K562 (cell line): ENCODE data around the gene EFNB3. TPM values are rescaled to one million over a fixed set of nuclear protein-coding genes. Genes with fewer than 3 reads are reported as not detected.

Experiments used
- ATAC-seq: fragments of 200-7000 bp; cut with Tn5 transposase; 3 replicates; pipeline ENCODE4 v1.9.1; 2020; ENCODE audit warnings: moderate library complexity
- BruUV-seq: library from RNA; stranded (reverse); fragments of 400-500 nt; replicated peaks from 2 replicates; lab custom pipeline; 2021; lab: Mats Ljungman, UMichigan
- CTCF ChIA-PET: fragments of 300-600 bp; formaldehyde crosslinking; extraction: SDS; loops from one replicate; lab custom pipeline; 2021; ENCODE audit warnings: low intra/inter-chr PET ratio; lab: Yijun Ruan, JAX
- POLR2A ChIA-PET: fragments of 300-600, 350-650 bp; sonication (Branson Sonifier 250); formaldehyde crosslinking; extraction: SDS; loops from one replicate; lab custom pipeline; 2021; ENCODE audit warnings: antibody characterized with exemption, inconsistent platforms; lab: Yijun Ruan, JAX
- DNase-seq, 4 experiments: peaks; one replicate each; pipeline versions ENCODE4 v3.0.0 to v3.0.0-alpha.2; 2011 to 2018; ENCODE audit warnings: low spot score in 3 of 4, mixed read lengths in 3 of 4; ENCODE audit errors: extremely low read depth in 1 of 4
- FAIRE-seq: peaks from 2 replicates; lab custom pipeline; 2011; peaks lifted over from hg19 to GRCh38; lab: Jason Lieb, UNC
- H2AFZ ChIP-seq: 2 replicates; pipeline ENCODE4 v1.6.0; 2011; ENCODE audit warnings: low read depth, low read length, control low read depth, inconsistent platforms
- H3K27ac ChIP-seq: fragments of 200-600 bp; 3 replicates; pipeline ENCODE4 v1.8.0; 2011; ENCODE audit warnings: low read depth, mild to moderate bottlenecking, control low read depth, inconsistent platforms, low read length, moderate library complexity, mixed read lengths; ENCODE audit errors: extremely low read depth
- H3K27me3 ChIP-seq, 2 experiments: fragments of 300-600 bp in 1 of 2; 2 replicates in 1 of 2; 3 replicates in 1 of 2; pipeline versions ENCODE4 v1.6.0 to v1.8.0; 2011; ENCODE audit warnings: inconsistent platforms in 2 of 2, low read length in 2 of 2, mild to moderate bottlenecking in 1 of 2, mixed read lengths in 1 of 2, moderate library complexity in 1 of 2; ENCODE audit not compliant: control insufficient read depth in 2 of 2, insufficient read depth in 2 of 2
- H3K36me3 ChIP-seq: fragments of 300-600 bp; 3 replicates; pipeline ENCODE4 v1.8.0; 2011; ENCODE audit warnings: mild to moderate bottlenecking, low read length, inconsistent platforms; ENCODE audit not compliant: control insufficient read depth, insufficient read depth
- H3K4me1 ChIP-seq, 2 experiments: fragments of 200-600 bp in 1 of 2; replicated peaks in 1 of 2; 2 replicates in 1 of 2; 3 replicates in 1 of 2; pipeline versions ENCODE4 v1.5.1 to v1.8.0; 2011; ENCODE audit warnings: inconsistent platforms in 2 of 2, low read length in 2 of 2, mild to moderate bottlenecking in 1 of 2, mixed read lengths in 1 of 2, moderate library complexity in 1 of 2; ENCODE audit not compliant: control insufficient read depth in 2 of 2, insufficient read depth in 2 of 2
- H3K4me2 ChIP-seq: 2 replicates; pipeline ENCODE4 v1.6.1; 2011; ENCODE audit warnings: low read length, control low read depth, inconsistent platforms, mixed read lengths; ENCODE audit not compliant: insufficient read depth
- H3K4me3 ChIP-seq: fragments of 200-600 bp; sonication (generic), shearing (Covaris generic); 2 replicates; pipeline ENCODE4 v1.5.1; 2016; ENCODE audit warnings: control low read depth, inconsistent platforms
- H3K79me2 ChIP-seq: fragments of 200-600 bp; 3 replicates; pipeline ENCODE4 v1.8.0; 2011; ENCODE audit warnings: low read length, inconsistent platforms; ENCODE audit not compliant: control insufficient read depth, insufficient read depth
- H3K9ac ChIP-seq, 2 experiments: 2 replicates each; pipeline versions ENCODE4 v1.6.0 to v1.6.1; 2011; ENCODE audit warnings: low read depth in 2 of 2, low read length in 2 of 2, control low read depth in 1 of 2, inconsistent platforms in 1 of 2, mild to moderate bottlenecking in 1 of 2, mixed read lengths in 1 of 2; ENCODE audit not compliant: insufficient read depth in 1 of 2
- H3K9me1 ChIP-seq: one replicate; pipeline ENCODE4 v1.6.0; 2011; ENCODE audit warnings: inconsistent platforms, mild to moderate bottlenecking, low read length, moderate library complexity; ENCODE audit not compliant: control insufficient read depth, insufficient read depth
- H3K9me3 ChIP-seq: replicated peaks from 2 replicates; pipeline ENCODE4 v1.5.1; 2011; ENCODE audit warnings: low read depth, low read length, inconsistent platforms; ENCODE audit not compliant: control insufficient read depth, insufficient read depth
- H4K20me1 ChIP-seq: replicated peaks from 2 replicates; pipeline ENCODE4 v1.6.1; 2011; ENCODE audit warnings: low read length, inconsistent platforms, mixed read lengths; ENCODE audit not compliant: control insufficient read depth, insufficient read depth
- FOXK1 ChIP-seq: sonication (generic); formaldehyde crosslinking; IDR thresholded peaks from 2 replicates; pipeline ENCODE4 v1.8.0; 2022; ENCODE audit warnings: missing genetic modification reagents, mild to moderate bottlenecking, borderline replicate concordance
- FOXM1 ChIP-seq, 2 experiments: fragments of 450-650 bp in 1 of 2; sonication (generic) in 1 of 2; formaldehyde crosslinking in 1 of 2; IDR thresholded peaks; 2 replicates each; pipeline versions ENCODE4 v1.6.1 to v1.9.0; 2017 to 2022; ENCODE audit warnings: low read depth in 2 of 2, mild to moderate bottlenecking in 2 of 2, missing genetic modification reagents in 1 of 2, moderate library complexity in 1 of 2
- PHTF2 ChIP-seq: fragments of 250-450 bp; sonication (Bioruptor Pico); IDR thresholded peaks from 2 replicates; pipeline ENCODE4 v1.5.0; 2021; ENCODE audit warnings: mild to moderate bottlenecking
- PYGO2 ChIP-seq: fragments of 450-650 bp; IDR thresholded peaks from 2 replicates; pipeline ENCODE4 v1.6.1; 2016; ENCODE audit warnings: mild to moderate bottlenecking, missing genetic modification characterization, moderate library complexity, missing compliant biosample characterization
- ZNF444 ChIP-seq: fragments of 250-450 bp; sonication (Bioruptor Pico); IDR thresholded peaks from 2 replicates; pipeline ENCODE4 v1.4.0; 2020; ENCODE audit warnings: mild to moderate bottlenecking, moderate library complexity
- WGBS: fragments of 100-300 bp; shearing (Covaris generic); methylation state at CpG from one replicate; pipeline ENCODE4 v1.1.6; 2016; ENCODE audit warnings: low coverage, mixed read lengths; ENCODE audit not compliant: insufficient coverage; ENCODE audit errors: missing lambda C conversion rate; 5-methylcytosine and 5-hydroxymethylcytosine counted together
- in situ Hi-C: fragments of 300-500 bp; cut with MboI; formaldehyde crosslinking; loops from 4 replicates; pipeline ENCODE4 v1.15.0; 2018; ENCODE audit warnings: inconsistent platforms, mixed read lengths
- intact Hi-C: fragments of 100-400 bp; cut with micrococcal nuclease; formaldehyde crosslinking; loops from 2 replicates; pipeline ENCODE4 v1.14.2; 2022
- polyA plus RNA-seq, 8 experiments: library from polyadenylated mRNA; depleted of rRNA in 4 of 8; stranded (reverse) in 5 of 8; unstranded in 3 of 8; fragments of >200 nt; fragmentation: Nextera tagmentation in 2 of 8; fragmentation: Illumina TruSeq in 1 of 8; extraction: Ambion mirVana in 2 of 8; extraction: Trizol in 1 of 8; gene quantifications; 2 replicates each; pipeline versions ENCODE4 v1.2.1 to v1.2.3, GENCODE V29; 2011 to 2014; ENCODE audit warnings: inconsistent platforms in 1 of 8, missing spikeins in 1 of 8
- total RNA-seq, 7 experiments: library from RNA; depleted of rRNA in 6 of 7; stranded (reverse); fragments of >200 nt in 6 of 7; fragmentation: Illumina TruSeq in 2 of 7; extraction: Trizol in 2 of 7; gene quantifications; 2 replicates each; pipeline versions ENCODE4 v1.2.1 to v1.2.3, GENCODE V29; 2011 to 2021; ENCODE audit warnings: low replicate concordance in 1 of 7
- TF ChIP-seq, protein P1 (sequence below): fragments of 450-650 bp; formaldehyde crosslinking; IDR thresholded peaks from 2 replicates; pipeline ENCODE4 v1.4.0; 2020; ENCODE audit warnings: mild to moderate bottlenecking, mixed read lengths

EFNB3 gene
- total and polyA plus RNA-seq, 9 of the 15 experiments (the other 6 are each of a cell fraction or from before 2014, with no cell fraction given): not detected

GRCh38 chr17:7701681-7702080 lies 3.3 kb upstream of the EFNB3 start:
- 91% methylated on average over 10 of the region's 14 CpGs for WGBS
- Histone ChIP-seq H3K4me2 (no peak overlapping the region), H3K4me1 (peaks cover 5 to 23% of the 10 kb centered on the region in 2 experiments; a peak in 3 of 5 replicates), H3K9ac (no peak overlapping the region), H2AFZ (no peak overlapping the region), H4K20me1 (no peaks in the 10 kb centered on the region), H3K79me2 (no peaks in the 10 kb centered on the region), H3K9me1 (no peaks in the 10 kb centered on the region), H3K27ac (no peak overlapping the region), H3K4me3 (no peak overlapping the region), H3K36me3 (peaks cover 4% of the 10 kb centered on the region; the same call in 1 of the 3 replicates), H3K27me3 (peaks cover 7 to 12% of the 10 kb centered on the region in 2 experiments; a peak in 4 of 5 replicates), H3K9me3 (no peaks in the 10 kb centered on the region)
- no peak for ATAC-seq
- ChIA-PET CTCF (no interaction called here), POLR2A (interaction anchor here (0.6 to 7.6 kb wide), 3 partner anchors 13 to 301 kb away, joined by 3 to 67 read pairs (median 5); partner anchors contain the start of genes GUCY2D, POLR2A, TP53 and WRAP53)
- no peak for DNase-seq
- TF ChIP-seq FOXM1 (IDR thresholded peaks at IDR 0.05; ENCODE audit: low read depth): no peak
- no peak for TF ChIP-seq FOXM1 (CRISPR knock-in tag; IDR thresholded peaks at IDR 0.05; ENCODE audit: low read depth)
- TF ChIP-seq FOXK1 (CRISPR knock-in tag): no peak
- no peak for TF ChIP-seq PHTF2 (CRISPR knock-in tag)
- no peak for TF ChIP-seq PYGO2 (tag)
- TF ChIP-seq, protein P1, sequence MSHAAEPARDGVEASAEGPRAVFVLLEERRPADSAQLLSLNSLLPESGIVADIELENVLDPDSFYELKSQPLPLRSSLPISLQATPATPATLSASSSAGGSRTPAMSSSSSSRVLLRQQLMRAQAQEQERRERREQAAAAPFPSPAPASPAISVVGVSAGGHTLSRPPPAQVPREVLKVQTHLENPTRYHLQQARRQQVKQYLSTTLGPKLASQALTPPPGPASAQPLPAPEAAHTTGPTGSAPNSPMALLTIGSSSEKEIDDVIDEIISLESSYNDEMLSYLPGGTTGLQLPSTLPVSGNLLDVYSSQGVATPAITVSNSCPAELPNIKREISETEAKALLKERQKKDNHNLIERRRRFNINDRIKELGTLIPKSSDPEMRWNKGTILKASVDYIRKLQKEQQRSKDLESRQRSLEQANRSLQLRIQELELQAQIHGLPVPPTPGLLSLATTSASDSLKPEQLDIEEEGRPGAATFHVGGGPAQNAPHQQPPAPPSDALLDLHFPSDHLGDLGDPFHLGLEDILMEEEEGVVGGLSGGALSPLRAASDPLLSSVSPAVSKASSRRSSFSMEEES (CRISPR knock-in tag): no peak
- TF ChIP-seq ZNF444: no peak
- intact Hi-C loops (no loop called here), in situ Hi-C loops (no loop called here)
- BruUV-seq: no TSS peak
- FAIRE-seq: no peak
